ENCODE results near the gene CPS1. TPM values are rescaled to one million over a fixed set of nuclear protein-coding genes. Genes with fewer than 3 reads are reported as not detected.

CPS1 gene
- total and polyA plus RNA-seq, 2 experiments from 2014 or later, result 5.5 to 11.0 TPM

GRCh38 chr2:210604666-210605065, 48.3 kb downstream of the CPS1 start (continued):
- TF ChIP-seq ZNF462 (CRISPR knock-in tag; IDR thresholded peaks at IDR 0.05), result no peak

GRCh38 chr2:210606001-210606400, 49.6 kb downstream of the CPS1 start:
- Histone ChIP-seq H3K9me2 (ENCODE audit: insufficient read depth) (no peaks in the 10 kb centered on the region), H4K20me1 (replicated peaks; ENCODE audit: insufficient read depth) (no peaks in the 10 kb centered on the region), H3K4me1 (ENCODE audit: insufficient read depth) (no peaks in the 10 kb centered on the region), H3K79me2 (replicated peaks; ENCODE audit: insufficient read depth) (no peaks in the 10 kb centered on the region), H3K4me3 (no peak overlapping the region), H3K27me3 (ENCODE audit: insufficient read depth) (no peaks in the 10 kb centered on the region), H3K4me2 (no peak overlapping the region), H3F3A (replicated peaks; ENCODE audit: low read depth) (no peaks in the 10 kb centered on the region), H3K27ac (ENCODE audit: low read depth) (no peak overlapping the region), H3K36me3 (ENCODE audit: insufficient read depth) (no peaks in the 10 kb centered on the region), H2AFZ (no peak overlapping the region)
- Mint-ChIP-seq H3K27ac (no peak overlapping the region), H3K4me1 (no peaks in the 10 kb centered on the region), H3K27me3 (ENCODE audit: insufficient read depth, low read depth, poor library complexity) (no peaks in the 10 kb centered on the region), H3K36me3 (ENCODE audit: low read depth) (no peaks in the 10 kb centered on the region), H3K9me3 (no peaks in the 10 kb centered on the region), H3K4me3 (no peak overlapping the region)
- no peak for DNase-seq (ENCODE audit: low spot score)
- no peak for ATAC-seq
- TF ChIP-seq ETS1 (IDR thresholded peaks at IDR 0.05), result no peak
- TF ChIP-seq ZNF331 (CRISPR knock-in tag; IDR thresholded peaks at IDR 0.05; ENCODE audit: low read depth), result no peak
- no peak for TF ChIP-seq ZNF462 (CRISPR knock-in tag; IDR thresholded peaks at IDR 0.05)
- no peak for TF ChIP-seq ZNF114 (CRISPR knock-in tag; IDR thresholded peaks at IDR 0.05)
- TF ChIP-seq JUNB (IDR thresholded peaks at IDR 0.05; ENCODE audit: unreplicated experiment), result no peak
